Sigmoid colon (tissue), 4 donors: ENCODE measurements around the gene MED19.

Experiments used
- EP300 ChIP-seq, 4 donors: sonication (generic); formaldehyde crosslinking; IDR thresholded peaks; one replicate each; pipeline ENCODE4 v1.6.1; 2017; ENCODE audit warnings: antibody characterized with exemption in 4 of 4
- POLR2A ChIP-seq, 2 donors: fragments of 450-650 bp; IDR thresholded peaks; one replicate each; pipeline ENCODE4 v1.6.1; 2016; ENCODE audit warnings: antibody characterized with exemption in 2 of 2, mild to moderate bottlenecking in 2 of 2, moderate library complexity in 2 of 2
- POLR2AphosphoS5 ChIP-seq, 4 donors: sonication (generic); formaldehyde crosslinking; IDR thresholded peaks; one replicate each; pipeline ENCODE4 v1.6.1; 2017; ENCODE audit warnings: antibody characterized with exemption in 4 of 4
- TF ChIP-seq, protein P1 (sequence below), 4 experiments: fragments of 450-650 bp in 3 of 4; fragments of 200-600 bp in 1 of 4; IDR thresholded peaks; one replicate each; pipeline ENCODE4 v1.5.1; 2016 to 2019; ENCODE audit warnings: antibody characterized with exemption in 4 of 4, mild to moderate bottlenecking in 3 of 4, moderate library complexity in 2 of 4

DNA sequence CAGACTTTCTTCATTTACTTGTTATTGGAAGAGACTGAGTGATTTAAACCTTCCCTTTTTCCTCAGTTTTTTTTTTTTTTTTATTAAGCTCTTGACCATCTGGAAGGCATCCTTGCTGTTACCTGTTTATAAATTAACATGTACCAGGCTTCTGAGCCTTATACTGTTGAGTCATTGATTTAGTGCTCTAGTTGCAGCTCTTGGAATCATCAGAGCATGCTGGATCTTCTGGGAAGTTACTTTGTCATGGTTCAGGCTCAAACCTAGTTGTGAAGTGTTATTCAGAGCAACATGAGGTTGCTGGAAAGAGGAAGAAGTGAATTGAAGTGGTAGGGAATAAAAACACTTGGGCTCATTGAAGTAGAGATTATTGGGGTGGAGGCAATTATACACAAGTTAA lies 37.8 kb downstream of the MED19 start:
- TF ChIP-seq, protein P1, sequence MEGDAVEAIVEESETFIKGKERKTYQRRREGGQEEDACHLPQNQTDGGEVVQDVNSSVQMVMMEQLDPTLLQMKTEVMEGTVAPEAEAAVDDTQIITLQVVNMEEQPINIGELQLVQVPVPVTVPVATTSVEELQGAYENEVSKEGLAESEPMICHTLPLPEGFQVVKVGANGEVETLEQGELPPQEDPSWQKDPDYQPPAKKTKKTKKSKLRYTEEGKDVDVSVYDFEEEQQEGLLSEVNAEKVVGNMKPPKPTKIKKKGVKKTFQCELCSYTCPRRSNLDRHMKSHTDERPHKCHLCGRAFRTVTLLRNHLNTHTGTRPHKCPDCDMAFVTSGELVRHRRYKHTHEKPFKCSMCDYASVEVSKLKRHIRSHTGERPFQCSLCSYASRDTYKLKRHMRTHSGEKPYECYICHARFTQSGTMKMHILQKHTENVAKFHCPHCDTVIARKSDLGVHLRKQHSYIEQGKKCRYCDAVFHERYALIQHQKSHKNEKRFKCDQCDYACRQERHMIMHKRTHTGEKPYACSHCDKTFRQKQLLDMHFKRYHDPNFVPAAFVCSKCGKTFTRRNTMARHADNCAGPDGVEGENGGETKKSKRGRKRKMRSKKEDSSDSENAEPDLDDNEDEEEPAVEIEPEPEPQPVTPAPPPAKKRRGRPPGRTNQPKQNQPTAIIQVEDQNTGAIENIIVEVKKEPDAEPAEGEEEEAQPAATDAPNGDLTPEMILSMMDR (IDR thresholded peaks at IDR 0.05), result no peak
- TF ChIP-seq POLR2A (IDR thresholded peaks at IDR 0.05) (no peak), POLR2AphosphoS5 (IDR thresholded peaks at IDR 0.05) (no peak), EP300 (IDR thresholded peaks at IDR 0.05) (no peak)
